Nephron progenitor cell (in vitro differentiated cells): Measurements from ENCODE around the gene LITAF.
"Not testable (repeated sequence)": the region's sequence is repeated elsewhere in the genome, so short reads cannot be mapped to it uniquely, and the experiment has no call there.

ENCODE experiments used
- DNase-seq: peaks from one replicate; pipeline ENCODE4 v3.0.0; 2021
- H3K27ac Mint-ChIP-seq: 2 replicates; pipeline ENCODE4 v1.8.0; 2021; ENCODE audit warnings: mild to moderate bottlenecking, moderate library complexity, mixed read lengths
- H3K27me3 Mint-ChIP-seq: 2 replicates; pipeline ENCODE4 v1.8.0; 2021; ENCODE audit warnings: mild to moderate bottlenecking, low read depth, mixed read lengths; ENCODE audit not compliant: poor library complexity
- H3K36me3 Mint-ChIP-seq: 2 replicates; pipeline ENCODE4 v1.8.0; 2021; ENCODE audit warnings: low read depth, mixed read lengths
- H3K4me1 Mint-ChIP-seq: 2 replicates; pipeline ENCODE4 v1.8.0; 2021; ENCODE audit warnings: mixed read lengths
- H3K4me3 Mint-ChIP-seq: 2 replicates; pipeline ENCODE4 v1.8.0; 2021; ENCODE audit warnings: mild to moderate bottlenecking, moderate library complexity, mixed read lengths
- H3K9me3 Mint-ChIP-seq: 2 replicates; pipeline ENCODE4 v1.8.0; 2021; ENCODE audit warnings: mild to moderate bottlenecking, moderate library complexity, mixed read lengths
- CTCF ChIP-seq: fragments of 200-600 bp; sonication (generic); IDR thresholded peaks from 2 replicates; pipeline ENCODE4 v1.5.0; 2021; ENCODE audit warnings: antibody characterized with exemption

LITAF gene

DNA sequence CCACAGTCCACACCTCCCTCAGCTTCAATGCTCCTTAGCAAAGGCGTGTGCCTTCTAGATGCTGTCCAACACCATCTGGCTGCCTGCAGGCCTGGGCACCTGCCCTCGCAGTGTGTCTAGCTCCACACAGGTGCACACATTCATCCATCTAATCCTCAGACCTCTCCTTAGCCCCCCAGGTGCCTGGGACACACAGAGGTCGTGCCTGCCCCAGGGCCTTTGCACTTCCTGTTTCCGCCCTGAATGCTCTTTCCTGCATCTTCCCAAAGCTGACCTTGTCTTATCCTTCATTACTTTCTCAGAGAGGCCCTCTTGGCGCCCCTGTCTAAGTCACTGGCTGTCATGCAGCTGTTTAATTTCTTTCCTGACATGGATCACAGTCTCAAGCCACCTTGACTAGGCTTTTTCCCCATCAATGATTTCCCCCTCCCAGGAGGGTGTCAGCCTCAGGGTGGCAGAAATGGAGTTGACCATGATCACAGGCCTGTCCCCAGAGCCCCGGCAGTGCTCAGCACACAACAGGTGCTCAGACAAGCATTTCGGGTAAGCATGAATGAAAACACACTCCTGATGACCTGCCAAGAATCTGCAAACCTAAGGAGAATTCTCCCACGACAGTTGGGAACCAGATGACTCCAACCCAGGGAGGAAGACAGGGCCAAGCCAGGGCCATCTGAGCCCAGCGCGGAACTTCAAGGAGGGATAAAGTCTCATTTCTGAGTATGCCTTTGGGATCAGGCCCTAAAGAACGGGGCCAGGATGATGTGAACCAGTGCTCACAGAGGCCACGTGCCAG, 76.3 kb downstream of the LITAF start:
- no peaks in the 10 kb centered on the region for H3K36me3 Mint-ChIP-seq
- H3K4me3 Mint-ChIP-seq, result no peak overlapping the region
- no peaks in the 10 kb centered on the region for H3K9me3 Mint-ChIP-seq
- peak overlapping the region; percentile 93 for H3K27ac Mint-ChIP-seq
- peaks cover 22% of the 10 kb centered on the region for H3K4me1 Mint-ChIP-seq
- no peak for DNase-seq
- TF ChIP-seq CTCF, result no peak
- H3K27me3 Mint-ChIP-seq, result peaks cover 2% of the 10 kb centered on the region

GRCh38 chr16:11507991-11508390, 78.7 kb downstream of the LITAF start:
- no peak for TF ChIP-seq CTCF
- Mint-ChIP-seq H3K27ac (peak overlapping the region; percentile 31), H3K36me3 (no peaks in the 10 kb centered on the region), H3K27me3 (no peaks in the 10 kb centered on the region), H3K4me1 (peaks cover 28% of the 10 kb centered on the region), H3K9me3 (no peaks in the 10 kb centered on the region), H3K4me3 (no peak overlapping the region)
- DNase-seq, result no peak

GRCh38 chr16:11507350-11507749, 79.4 kb downstream of the LITAF start:
- DNase-seq, result no peak
- no peaks in the 10 kb centered on the region for H3K27me3 Mint-ChIP-seq
- H3K36me3 Mint-ChIP-seq, result no peaks in the 10 kb centered on the region
- no peak for TF ChIP-seq CTCF
- no peaks in the 10 kb centered on the region for H3K9me3 Mint-ChIP-seq
- H3K27ac Mint-ChIP-seq, result no peak overlapping the region
- no peak overlapping the region for H3K4me3 Mint-ChIP-seq
- H3K4me1 Mint-ChIP-seq, result peaks cover 28% of the 10 kb centered on the region

DNA sequence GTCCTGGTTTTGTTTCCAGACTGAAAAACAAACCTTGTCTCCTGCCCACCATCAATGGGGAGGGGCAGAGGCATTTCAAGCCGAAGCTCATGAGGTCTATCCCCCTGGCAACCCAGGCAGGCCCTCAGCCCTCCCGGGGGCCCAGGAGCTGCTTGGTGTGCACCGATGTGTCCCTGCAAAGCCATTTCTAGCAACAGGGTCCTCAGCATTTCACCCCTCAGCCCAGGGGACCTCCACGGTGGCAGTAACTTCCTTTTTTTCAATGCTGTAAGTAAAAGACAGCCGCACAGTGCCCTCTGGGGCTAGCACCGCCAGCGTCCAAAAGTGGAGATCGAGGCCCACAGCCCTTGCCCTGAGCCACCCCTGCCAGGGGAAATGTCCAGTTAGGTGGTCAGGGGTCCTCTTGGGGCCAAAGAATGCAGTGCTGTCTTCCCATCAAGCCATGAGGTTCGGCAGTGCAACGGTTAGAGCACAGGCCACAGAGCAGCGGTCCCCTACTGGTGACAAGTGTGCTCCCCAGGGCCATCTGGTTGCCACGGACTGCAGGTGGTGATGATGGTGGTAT, 79.9 kb downstream of the LITAF start:
- Mint-ChIP-seq H3K4me3 (no peak overlapping the region), H3K9me3 (no peaks in the 10 kb centered on the region), H3K36me3 (no peaks in the 10 kb centered on the region), H3K4me1 (peaks cover 28% of the 10 kb centered on the region), H3K27ac (peak overlapping the region; percentile 38), H3K27me3 (no peaks in the 10 kb centered on the region)
- TF ChIP-seq CTCF, result no peak
- no peak for DNase-seq

- H3K4me3 Mint-ChIP-seq, DNase-seq, H3K27ac Mint-ChIP-seq, H3K36me3 Mint-ChIP-seq, H3K27me3 Mint-ChIP-seq, H3K9me3 Mint-ChIP-seq: not testable (repeated sequence)
- H3K4me1 Mint-ChIP-seq, result peaks cover 21% of the 10 kb centered on the region
Observed at GRCh38 chr16:11504261-11504660, 82.5 kb downstream of the LITAF start.

DNA sequence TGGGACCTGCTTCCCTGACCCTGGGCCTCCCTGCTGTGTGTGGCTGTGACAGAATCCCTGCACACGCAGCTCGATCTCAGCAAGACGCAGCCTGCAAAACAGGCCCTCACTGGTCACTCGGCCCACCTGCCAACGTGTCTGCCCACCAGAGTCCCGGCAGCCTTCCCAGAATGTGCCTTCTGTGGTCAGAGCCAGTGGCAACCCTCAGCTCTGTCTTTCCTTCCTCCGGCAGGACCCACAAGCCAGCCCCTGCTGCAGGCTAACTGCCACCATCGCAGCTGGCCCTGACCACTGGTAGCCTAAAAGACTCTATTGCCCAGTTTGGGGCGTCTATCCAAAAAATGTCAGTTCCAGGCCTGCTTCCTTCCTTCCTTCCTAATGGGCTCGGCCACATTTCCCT, 83.2 kb downstream of the LITAF start:
- TF ChIP-seq CTCF, result no peak
- DNase-seq, result no peak
- Mint-ChIP-seq H3K4me3 (no peak overlapping the region), H3K36me3 (no peaks in the 10 kb centered on the region), H3K9me3 (no peaks in the 10 kb centered on the region), H3K27me3 (no peaks in the 10 kb centered on the region), H3K27ac (peak overlapping the region; percentile 38), H3K4me1 (peaks cover 23% of the 10 kb centered on the region)
